A549 (cell line): ENCODE results near the gene PHYKPL. TPM values are rescaled to one million over a fixed set of nuclear protein-coding genes. Genes with fewer than 3 reads are reported as not detected.

Experiments used
- ATAC-seq, 2 experiments: fragments of 200-7000 bp in 1 of 2; fragments of >200 bp in 1 of 2; cut with Nextera tagmentation in 1 of 2; cut with Tn5 transposase in 1 of 2; 3 replicates each; pipeline versions ENCODE4 v1.8.0 to v1.9.1; 2018 to 2020; ENCODE audit warnings: mild to moderate bottlenecking in 1 of 2, moderate library complexity in 1 of 2
- CTCF ChIA-PET: fragments of 300-600 bp; sonication (Branson Sonifier 250); formaldehyde crosslinking; extraction: SDS; loops from one replicate; lab custom pipeline; 2021; ENCODE audit warnings: antibody characterized with exemption, inconsistent platforms; lab: Yijun Ruan, JAX
- POLR2A ChIA-PET: fragments of 350-600 bp; formaldehyde crosslinking; extraction: SDS; loops from one replicate; lab custom pipeline; 2021; ENCODE audit warnings: antibody characterized with exemption, inconsistent platforms; lab: Yijun Ruan, JAX
- DNase-seq, 2 experiments: peaks; one replicate each; pipeline versions ENCODE4 v3.0.0 to v3.0.0-alpha.2; 2011 to 2016; ENCODE audit warnings: low read depth in 1 of 2, low spot score in 1 of 2
- FAIRE-seq: peaks from 2 replicates; lab custom pipeline; 2011; peaks lifted over from hg19 to GRCh38; lab: Jason Lieb, UNC
- H3K27ac ChIP-seq, 2 experiments: fragments of >200 bp; sonication (Bioruptor Twin); formaldehyde crosslinking; 3 replicates each; pipeline ENCODE4 v1.5.1; 2016 to 2017
- H3K4me1 ChIP-seq: fragments of >200 bp; sonication (Bioruptor Twin); formaldehyde crosslinking; 3 replicates; pipeline ENCODE4 v1.6.1; 2016
- H3K4me2 ChIP-seq: fragments of >200 bp; sonication (Bioruptor Twin); formaldehyde crosslinking; 3 replicates; pipeline ENCODE4 v1.6.1; 2016
- H3K4me3 ChIP-seq: fragments of >200 bp; sonication (Bioruptor Twin); formaldehyde crosslinking; 3 replicates; pipeline ENCODE4 v1.5.1; 2016
- H3K9me3 ChIP-seq: fragments of >200 bp; sonication (Bioruptor Twin); formaldehyde crosslinking; 3 replicates; pipeline ENCODE4 v1.6.1; 2016
- ATOH8 ChIP-seq: fragments of 250-450 bp; sonication (Bioruptor Pico); IDR thresholded peaks from 2 replicates; pipeline ENCODE4 v1.5.0; 2020; ENCODE audit warnings: low read depth, mild to moderate bottlenecking, moderate library complexity
- CBX2 ChIP-seq: fragments of 200-600 bp; sonication (generic); IDR thresholded peaks from 2 replicates; pipeline ENCODE4 v1.6.1; 2016; ENCODE audit warnings: low read depth, mild to moderate bottlenecking, borderline replicate concordance
- CTCF ChIP-seq: fragments of >200 bp; sonication (Bioruptor Twin); formaldehyde crosslinking; IDR thresholded peaks from 3 replicates; pipeline ENCODE4 v1.5.1; 2016
- FOSL2 ChIP-seq, 2 experiments: fragments of 450-650 bp in 1 of 2; fragments of >200 bp in 1 of 2; sonication (Bioruptor Twin) in 1 of 2; formaldehyde crosslinking; IDR thresholded peaks; 2 replicates each; pipeline versions ENCODE4 v1.5.0 to v1.6.1; 2016 to 2020; ENCODE audit warnings: mild to moderate bottlenecking in 1 of 2, moderate library complexity in 1 of 2
- GATA3 ChIP-seq: IDR thresholded peaks from 2 replicates; pipeline ENCODE4 v1.6.1; 2012; ENCODE audit warnings: borderline replicate concordance
- HMGXB4 ChIP-seq: fragments of 250-450 bp; sonication (Bioruptor Pico); IDR thresholded peaks from 2 replicates; pipeline ENCODE4 v1.5.0; 2021; ENCODE audit warnings: mild to moderate bottlenecking, moderate library complexity, borderline replicate concordance
- HOXB13 ChIP-seq: fragments of 250-450 bp; sonication (Bioruptor Pico); IDR thresholded peaks from 2 replicates; pipeline ENCODE4 v1.5.0; 2020; ENCODE audit warnings: low read depth, mild to moderate bottlenecking, moderate library complexity
- JUNB ChIP-seq: fragments of >200 bp; sonication (Bioruptor Twin); formaldehyde crosslinking; IDR thresholded peaks from 2 replicates; pipeline ENCODE4 v1.6.1; 2016
- MAFK ChIP-seq: fragments of 450-650 bp; IDR thresholded peaks from 2 replicates; pipeline ENCODE4 v1.6.1; 2014; ENCODE audit not compliant: partially characterized antibody
- MYC ChIP-seq: IDR thresholded peaks from 2 replicates; pipeline ENCODE4 v1.6.1; 2012; ENCODE audit warnings: mild to moderate bottlenecking, inconsistent platforms, low read length, improper control_type of control experiment, borderline replicate concordance
- PBX3 ChIP-seq: IDR thresholded peaks from 2 replicates; pipeline ENCODE4 v1.6.1; 2012
- RARB ChIP-seq: fragments of 250-450 bp; sonication (Bioruptor Pico); IDR thresholded peaks from 2 replicates; pipeline ENCODE4 v1.8.0; 2021; ENCODE audit warnings: mild to moderate bottlenecking, moderate library complexity
- USF2 ChIP-seq: fragments of 450-650 bp; IDR thresholded peaks from 2 replicates; pipeline ENCODE4 v1.6.1; 2014; ENCODE audit warnings: antibody characterized with exemption
- ZC3H11A ChIP-seq: fragments of 450-650 bp; IDR thresholded peaks from 2 replicates; pipeline ENCODE4 v1.6.1; 2014; ENCODE audit warnings: antibody characterized with exemption, mild to moderate bottlenecking
- ZFP36 ChIP-seq: fragments of 450-650 bp; IDR thresholded peaks from 2 replicates; pipeline ENCODE4 v1.6.1; 2014; ENCODE audit warnings: borderline replicate concordance; ENCODE audit not compliant: partially characterized antibody
- ZNF302 ChIP-seq: fragments of 250-450 bp; sonication (Bioruptor Pico); IDR thresholded peaks from 2 replicates; pipeline ENCODE4 v1.9.0; 2021; ENCODE audit warnings: inconsistent platforms, mild to moderate bottlenecking, moderate library complexity
- ZSCAN20 ChIP-seq: fragments of 250-450 bp; sonication (Bioruptor Pico); IDR thresholded peaks from 2 replicates; pipeline ENCODE4 v1.8.0; 2022; ENCODE audit warnings: mild to moderate bottlenecking, moderate library complexity
- WGBS: methylation state at CpG from one replicate; pipeline ENCODE4 v1.1.6; 2017; ENCODE audit errors: missing lambda C conversion rate; 5-methylcytosine and 5-hydroxymethylcytosine counted together
- polyA plus RNA-seq, 4 experiments: library from polyadenylated mRNA; depleted of rRNA in 3 of 4; stranded (reverse); fragments of >200 nt; fragmentation: RNase III in 1 of 4; extraction: RNeasy Plus Mini Kit Qiagen cat#74134 plus additional on column Dnase treatment in 1 of 4; gene quantifications; 2 replicates in 3 of 4; 3 replicates in 1 of 4; pipeline ENCODE4 v1.2.3, GENCODE V29; 2011 to 2017

The PHYKPL gene
- polyA plus RNA-seq, 2 of the 4 experiments (the other 2 are of a cell fraction): 13.0 to 21.9 TPM

- Histone ChIP-seq H3K4me3 (no peak within 1 kb of the TSS), H3K27ac (no peak within 1 kb of the TSS), H3K4me1 (no peaks in the 10 kb centered on the region), H3K9me3 (peaks cover under 1% of the 10 kb centered on the region; the same call in 1 of the 3 replicates), H3K4me2 (no peak within 1 kb of the TSS)
- no peak for DNase-seq
- POLR2A ChIA-PET: no interaction called here
- FAIRE-seq: no peak
- CTCF ChIA-PET: no interaction called here
- TF ChIP-seq ZSCAN20 (no peak), ZFP36 (no peak), ZC3H11A (no peak), HMGXB4 (CRISPR knock-in tag) (no peak)
- no peak for ATAC-seq
- 89% methylated on average over 27 of the region's 27 CpGs for WGBS
These were observed 45.6 kb downstream of the PHYKPL start, which contains the start of gene GMCL2 for GRCh38 chr5:178187014-178187413. TSS of gene GMCL2 (minus strand) at chr5:178187371. CDS start at chr5:178187299, 72 bp downstream.

GRCh38 chr5:178186427-178186826 is 46.2 kb downstream of the PHYKPL start:
- peak; percentile 72 for FAIRE-seq
- H3K9me3 ChIP-seq: no peaks in the 10 kb centered on the region
- no peak overlapping the region for H3K27ac ChIP-seq
- POLR2A ChIA-PET: no interaction called here
- DNase-seq: no peak
- ATAC-seq: no peak
- 70% methylated on average over 6 of the region's 6 CpGs for WGBS
- no peaks in the 10 kb centered on the region for H3K4me1 ChIP-seq
- H3K4me2 ChIP-seq: no peak overlapping the region
- no peak overlapping the region for H3K4me3 ChIP-seq
- no peak for TF ChIP-seq JUNB
- no peak for TF ChIP-seq GATA3
- no peak for TF ChIP-seq FOSL2 (IDR thresholded peaks at IDR 0.05)
- TF ChIP-seq FOSL2 (CRISPR knock-in tag; IDR thresholded peaks at IDR 0.05): peak; percentile 54; the same call in 1 of the 2 replicates
- peak; percentile 65 for TF ChIP-seq MAFK
- CTCF ChIA-PET: no interaction called here

- CTCF ChIA-PET: interaction anchor here (1.1 to 1.7 kb wide), 3 partner anchors 17 to 107 kb away, joined by 3 to 4 read pairs (median 3); no protein-coding TSS in a partner anchor
- Histone ChIP-seq H3K4me2 (no peak overlapping the region), H3K27ac (no peak overlapping the region), H3K4me1 (no peaks in the 10 kb centered on the region), H3K9me3 (0 out of 3 replicates have a peak, but pooled peaks cover 4% of the 10 kb centered on the region), H3K4me3 (no peak overlapping the region)
- TF ChIP-seq CBX2 (no peak), ZNF302 (no peak), USF2 (no peak), MAFK (no peak), MYC (no peak), PBX3 (no peak), HOXB13 (no peak), RARB (CRISPR knock-in tag) (no peak), ATOH8 (CRISPR knock-in tag) (no peak), CTCF (no peak), ZSCAN20 (no peak)
- DNase-seq (no peak), ATAC-seq (no peak), FAIRE-seq (no peak)
- WGBS: 36% methylated on average over 4 of the region's 4 CpGs
- POLR2A ChIA-PET: no interaction called here
These were observed 50.3 kb downstream of the PHYKPL start for GRCh38 chr5:178182158-178182876.
